GM21447 (cell line): Measurements from ENCODE around the gene TMEM178A.

ENCODE experiments used
- ATAC-seq: cut with Tn5 transposase; IDR thresholded peaks from one replicate; pipeline ENCODE4 v1.9.1; 2021; ENCODE audit not compliant: unreplicated experiment

The TMEM178A gene

DNA sequence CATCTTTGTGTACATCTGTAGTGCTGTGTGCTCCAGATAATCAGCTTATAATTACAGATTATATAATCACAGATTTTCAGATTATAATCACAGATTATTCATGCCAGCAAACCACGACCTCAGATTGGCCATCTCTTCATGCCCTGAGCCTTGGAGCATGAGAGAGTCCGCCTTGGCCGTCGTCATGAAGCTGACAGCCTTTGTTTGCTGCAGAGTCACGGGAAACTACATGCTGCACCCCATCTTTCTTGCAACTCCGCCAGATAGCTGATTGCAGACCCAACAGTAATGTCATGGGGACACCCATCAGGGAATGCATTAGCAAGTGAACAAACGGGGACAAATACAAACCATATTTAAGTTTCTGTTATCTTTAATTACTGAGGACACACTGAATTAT, 7.3 kb downstream of the TMEM178A start:
- no peak for ATAC-seq

DNA sequence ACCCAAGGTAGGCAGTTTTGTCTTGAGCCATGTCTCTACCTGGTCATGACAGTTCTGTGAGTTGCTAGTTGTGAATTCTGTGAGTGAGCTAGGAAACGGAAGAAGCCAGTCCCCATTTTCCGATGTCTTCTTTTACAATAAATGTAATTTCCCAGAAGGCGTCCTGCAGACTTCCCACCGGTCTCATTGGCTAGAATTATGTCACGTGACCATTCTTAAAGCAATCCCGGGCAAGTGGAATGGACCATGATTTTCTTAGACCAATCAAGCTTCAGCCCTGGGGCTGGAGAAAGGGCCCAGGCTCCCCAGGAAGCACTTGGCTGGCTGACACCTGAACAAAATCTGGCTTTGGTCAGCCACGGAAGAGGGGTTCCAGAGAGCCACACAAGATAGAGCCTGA, 10.6 kb downstream of the TMEM178A start:
- ATAC-seq = no peak

DNA sequence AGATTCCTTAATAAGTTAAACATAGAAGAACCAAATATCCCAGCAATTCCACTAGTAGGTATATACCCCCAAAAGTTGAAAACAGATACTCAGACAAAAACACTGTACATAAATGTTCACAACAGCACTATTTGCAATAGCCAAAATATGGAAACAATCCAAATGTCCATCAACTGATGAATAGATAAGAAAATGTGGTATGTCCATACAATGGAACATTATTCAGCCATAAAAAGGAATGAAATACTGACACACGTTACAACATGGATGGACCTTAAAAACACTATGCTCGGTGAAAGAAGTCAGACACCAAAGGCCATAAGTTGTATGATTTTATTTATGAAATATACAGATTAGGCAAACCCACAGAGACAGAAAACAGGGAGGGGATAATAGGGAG, 12.5 kb downstream of the TMEM178A start:
- no peak for ATAC-seq

DNA sequence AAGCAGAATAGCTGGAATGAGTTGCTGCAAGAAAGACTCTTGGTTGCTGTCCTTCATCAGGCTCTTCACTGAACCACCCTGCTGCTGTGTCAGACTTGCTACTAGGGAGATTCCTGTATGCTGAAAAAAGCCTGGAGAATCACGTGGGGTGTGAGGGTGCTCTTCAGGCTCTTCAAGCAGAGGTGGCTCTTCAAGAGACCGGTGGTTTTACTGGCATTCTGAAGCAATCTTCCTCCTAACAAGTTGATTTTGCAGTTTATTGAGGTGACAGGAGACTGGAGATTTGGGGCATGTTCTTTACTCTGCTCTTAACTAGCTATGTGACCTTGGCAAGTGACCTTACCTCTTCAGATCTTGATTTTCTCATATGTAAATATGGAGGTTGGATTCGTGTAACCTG, 14.1 kb downstream of the TMEM178A start:
- ATAC-seq = no peak

DNA sequence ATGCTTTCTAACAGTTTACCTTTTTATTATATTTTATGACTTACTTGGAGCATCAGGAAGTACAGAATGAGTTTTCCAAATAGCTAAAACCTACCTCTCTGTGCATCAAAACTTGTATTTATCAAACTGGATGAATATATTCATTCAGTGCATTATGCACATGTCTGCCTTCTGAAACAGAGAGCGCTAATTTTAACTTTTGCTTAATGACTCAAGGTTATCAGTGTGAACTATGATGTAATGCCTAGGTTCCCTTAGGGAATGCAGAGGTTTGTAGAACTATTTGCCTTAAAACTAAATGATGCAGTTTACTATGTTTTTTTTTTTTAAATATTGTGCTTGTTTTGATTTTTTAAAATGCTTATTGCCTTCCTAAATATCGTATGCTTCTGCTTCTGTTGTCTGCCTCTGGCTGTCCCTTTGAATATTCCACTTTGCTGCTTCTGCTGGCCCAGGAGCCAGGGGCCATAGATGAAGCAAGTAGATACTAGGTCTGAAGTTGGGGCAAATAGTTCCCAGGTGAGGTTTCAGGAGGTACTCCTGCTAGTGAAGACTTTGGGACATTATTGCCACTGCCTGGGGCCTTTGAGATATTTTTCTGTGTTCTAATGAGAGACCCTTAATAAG, 16.5 kb downstream of the TMEM178A start:
- ATAC-seq = no peak

DNA sequence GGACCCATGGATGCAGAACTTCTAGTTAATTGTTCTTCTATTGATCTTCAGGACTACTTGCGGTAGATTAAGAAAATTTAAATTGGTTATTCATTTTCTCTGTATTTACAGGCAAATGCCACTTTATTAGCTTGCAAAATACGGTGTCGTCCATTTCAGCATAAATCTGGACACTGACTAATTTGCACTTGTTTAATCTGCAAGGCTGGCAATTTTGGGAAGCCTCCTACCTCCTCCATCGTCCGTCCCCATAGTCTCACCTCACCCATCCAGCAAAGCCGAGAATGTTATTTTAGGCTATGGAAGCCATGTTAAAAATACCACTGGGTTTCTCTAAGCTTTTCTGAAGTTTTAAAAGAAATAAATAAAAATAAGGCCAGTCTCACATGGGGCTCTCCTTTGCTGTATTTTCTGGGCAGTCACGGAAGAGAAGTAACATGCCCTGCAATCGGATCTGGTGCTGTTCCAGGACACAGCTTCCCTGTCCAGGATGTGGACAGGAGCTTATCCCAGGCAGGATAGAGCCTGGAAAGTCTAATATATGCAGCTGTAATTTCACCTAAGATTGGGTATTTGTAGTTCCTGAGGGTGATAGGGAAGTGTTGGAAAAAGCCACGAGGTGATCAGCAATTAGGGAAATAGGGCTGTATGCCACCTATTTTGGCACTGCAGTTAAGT, 17.4 kb downstream of the TMEM178A start:
- no peak for ATAC-seq

DNA sequence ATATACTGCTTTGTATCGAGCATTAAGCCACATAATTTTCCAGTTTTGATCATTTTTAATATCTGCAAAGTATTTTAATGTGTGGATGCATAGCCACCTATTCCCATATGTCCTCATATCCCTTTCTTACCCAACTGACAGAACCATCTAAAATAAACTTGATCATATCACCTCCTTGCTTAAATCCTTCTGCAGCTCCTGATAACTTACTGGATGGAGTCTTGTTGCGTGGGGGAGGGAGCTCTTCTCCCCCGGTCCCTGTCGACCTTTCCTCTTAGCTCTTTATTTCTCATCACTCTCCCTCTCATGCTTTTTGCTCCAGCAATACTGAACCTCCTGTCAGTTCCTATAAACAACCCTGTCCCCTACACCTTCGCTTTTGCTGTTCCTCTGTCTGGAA, 18.7 kb downstream of the TMEM178A start:
- no peak for ATAC-seq

DNA sequence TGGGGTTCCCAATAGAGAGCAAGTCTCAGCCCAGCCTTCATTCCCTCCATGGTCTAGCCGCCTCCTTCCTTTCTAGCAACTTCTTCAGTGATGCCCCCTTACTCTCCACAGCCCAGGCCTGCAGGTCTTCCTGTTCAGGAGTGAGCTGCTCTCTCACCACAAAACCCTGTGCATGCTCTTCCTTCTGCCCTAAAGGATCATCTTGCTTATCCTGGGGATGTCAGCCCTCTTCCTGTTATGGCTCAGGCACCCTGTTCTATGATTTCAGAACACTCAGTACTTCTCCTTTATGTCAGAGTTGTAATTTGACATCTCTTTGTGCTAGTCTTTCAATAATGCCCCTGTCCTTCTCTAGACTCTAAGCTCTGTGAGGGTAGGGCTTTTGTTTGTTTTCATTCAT, 19.4 kb downstream of the TMEM178A start:
- no peak for ATAC-seq

DNA sequence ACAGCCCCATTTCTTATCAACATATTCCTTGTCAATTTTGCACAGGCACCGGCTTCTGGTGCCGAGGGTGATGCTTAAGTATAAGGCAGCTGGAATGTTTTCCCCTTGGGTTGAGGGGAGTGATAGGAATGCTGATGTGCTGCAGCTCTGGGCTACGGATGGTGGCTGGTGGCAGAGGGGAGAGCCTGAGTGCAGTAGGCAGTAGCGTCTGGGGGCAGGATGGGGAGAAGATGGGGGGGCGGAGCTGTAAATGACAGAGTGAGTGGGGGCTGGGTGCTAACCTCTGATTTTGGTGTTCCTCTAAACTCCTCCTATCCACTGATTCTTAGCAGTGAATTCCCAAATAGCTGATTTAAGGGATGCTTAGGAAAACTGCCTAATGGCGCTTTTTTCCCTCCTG, 20.7 kb downstream of the TMEM178A start:
- ATAC-seq = no peak

DNA sequence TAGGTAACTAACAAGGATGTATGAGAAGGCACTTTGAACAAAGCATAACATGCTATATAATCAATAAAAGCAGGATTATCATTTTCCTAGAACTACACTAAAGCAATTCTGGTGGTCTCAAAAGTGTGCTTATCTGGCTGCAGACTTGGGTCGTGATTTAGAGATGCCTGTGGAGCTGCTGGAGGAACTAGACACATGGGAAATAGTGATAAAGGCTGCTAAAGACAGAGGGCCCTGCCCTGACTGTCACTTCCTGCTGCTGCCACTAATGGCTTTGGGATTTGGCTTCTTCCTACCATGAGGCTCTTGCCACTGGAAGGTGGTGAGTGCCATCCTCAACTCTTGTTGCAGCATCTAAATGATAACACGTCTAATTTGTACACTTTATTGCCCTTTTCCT, 22.5 kb downstream of the TMEM178A start:
- no peak for ATAC-seq

DNA sequence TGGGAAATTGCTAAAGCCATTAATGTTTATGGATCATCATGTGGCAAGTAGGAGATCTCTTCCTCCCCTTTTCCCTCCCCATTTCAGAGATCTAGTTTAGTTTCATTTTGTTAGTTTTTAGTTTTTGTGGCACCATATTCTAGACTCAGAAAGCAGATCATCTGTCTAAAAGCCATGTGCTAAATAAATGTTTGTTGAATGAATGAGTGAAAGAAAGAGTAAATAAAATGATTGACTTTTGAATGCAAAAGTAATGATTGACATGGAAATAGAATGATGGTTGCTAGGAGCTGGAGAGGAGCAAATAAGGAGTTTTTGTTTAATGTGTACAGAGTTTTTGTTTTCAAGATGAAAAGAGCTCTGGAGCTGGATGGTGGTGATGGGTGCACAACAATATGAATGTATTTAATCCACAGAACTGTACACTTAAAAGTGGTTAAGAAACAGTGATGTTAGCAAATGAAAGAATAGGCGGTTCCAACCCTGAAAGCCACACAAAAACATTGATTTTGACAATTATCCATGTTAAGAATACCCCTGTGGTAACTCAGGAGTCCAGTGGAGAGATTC, 23.6 kb downstream of the TMEM178A start:
- no peak for ATAC-seq

DNA sequence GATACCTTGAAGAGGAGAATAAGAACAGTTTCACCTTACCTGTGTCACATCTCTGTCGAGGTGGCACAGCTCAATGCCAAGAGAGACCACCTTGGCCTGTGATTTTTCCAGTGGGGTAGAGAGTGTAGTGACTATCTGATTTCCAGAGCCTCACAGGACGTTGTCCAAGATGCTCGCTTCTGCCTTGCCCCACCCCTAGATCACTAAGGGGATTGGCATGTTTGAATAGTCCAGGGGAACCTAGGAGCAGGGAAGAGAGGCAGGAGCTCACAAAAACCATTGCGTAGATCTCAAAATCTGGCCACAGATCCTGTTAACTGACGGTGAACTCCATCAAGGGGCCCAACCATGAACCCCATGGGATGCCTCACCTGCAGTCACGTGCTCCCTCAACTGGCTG, 24.2 kb downstream of the TMEM178A start:
- no peak for ATAC-seq

DNA sequence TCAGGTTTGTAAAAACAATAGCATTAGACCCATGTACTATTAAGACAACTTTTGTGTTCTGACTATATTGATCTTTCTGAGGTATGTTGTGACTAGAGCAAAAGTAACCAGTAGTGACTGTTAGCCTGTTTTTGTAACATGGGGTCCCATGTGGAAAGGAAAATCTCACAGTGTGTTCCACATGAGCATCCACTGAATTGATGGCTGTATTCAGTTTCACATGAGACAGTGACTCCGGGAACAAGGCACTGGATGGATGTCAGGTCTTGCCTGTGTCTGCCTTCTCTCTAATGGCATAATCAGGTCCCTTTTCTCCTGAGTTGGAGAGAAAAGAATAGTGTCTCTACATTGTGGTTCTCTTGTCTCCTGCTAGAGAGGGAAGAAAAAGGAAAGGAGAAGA, 27.5 kb downstream of the TMEM178A start:
- ATAC-seq = no peak

DNA sequence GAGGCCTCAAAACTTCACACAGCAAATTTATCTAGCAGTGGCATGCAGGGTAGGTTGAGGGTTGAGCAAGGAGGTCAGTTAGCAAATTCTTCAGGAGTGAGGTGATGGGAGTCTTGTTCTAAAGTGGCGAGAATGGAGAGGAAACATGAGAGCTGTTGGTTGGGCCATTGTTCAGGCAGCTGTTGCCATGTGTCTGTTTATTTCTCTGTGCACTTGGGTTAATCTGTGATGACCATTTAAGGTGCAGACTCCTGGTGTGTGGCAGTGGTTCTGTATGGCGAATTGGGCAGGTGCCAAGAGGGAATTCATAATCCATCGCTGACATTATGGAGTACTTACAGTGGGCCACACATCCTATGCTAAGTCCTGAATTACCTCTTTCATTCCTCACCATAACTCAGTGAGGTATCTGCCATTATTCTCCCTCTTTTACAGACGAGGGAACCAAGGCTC, 30.4 kb downstream of the TMEM178A start:
- no peak for ATAC-seq

DNA sequence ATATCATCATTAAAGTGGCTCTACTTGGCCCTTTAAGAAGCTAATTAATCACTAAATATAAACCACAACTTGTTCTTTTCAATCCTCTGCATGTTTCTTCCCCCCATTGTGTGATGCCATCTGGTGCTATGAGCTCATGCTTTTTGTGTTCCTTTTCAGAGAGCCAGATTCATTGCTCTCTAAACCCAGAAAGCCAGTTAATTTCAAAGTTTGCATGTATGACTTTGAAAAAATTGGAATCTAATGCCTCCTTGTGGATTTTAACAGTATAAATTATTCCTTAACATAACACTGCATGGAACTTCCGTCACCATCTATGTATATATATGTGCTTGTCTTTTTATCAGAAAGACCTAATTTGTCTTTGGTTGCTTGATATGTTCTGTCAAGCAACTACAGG, 31.1 kb downstream of the TMEM178A start:
- no peak for ATAC-seq

DNA sequence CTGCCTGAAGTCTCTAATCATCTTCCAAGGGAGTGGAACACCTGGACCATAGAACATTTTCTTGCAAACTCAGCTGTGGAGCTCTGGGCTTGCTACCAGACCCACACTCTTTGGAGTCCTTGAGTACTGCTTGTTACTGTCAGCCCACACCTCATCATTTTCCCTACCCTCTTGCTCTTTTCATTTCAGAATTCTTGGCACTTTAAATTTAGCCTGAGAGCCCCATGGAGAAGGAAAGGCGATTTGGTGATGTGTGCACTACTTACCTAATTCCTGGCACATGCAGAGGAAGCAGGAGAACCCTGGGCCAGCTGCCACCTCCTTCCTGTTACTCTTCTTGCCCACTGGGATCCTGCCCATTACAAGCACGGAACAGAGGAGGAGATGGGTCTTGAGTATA, 31.7 kb downstream of the TMEM178A start:
- no peak for ATAC-seq

DNA sequence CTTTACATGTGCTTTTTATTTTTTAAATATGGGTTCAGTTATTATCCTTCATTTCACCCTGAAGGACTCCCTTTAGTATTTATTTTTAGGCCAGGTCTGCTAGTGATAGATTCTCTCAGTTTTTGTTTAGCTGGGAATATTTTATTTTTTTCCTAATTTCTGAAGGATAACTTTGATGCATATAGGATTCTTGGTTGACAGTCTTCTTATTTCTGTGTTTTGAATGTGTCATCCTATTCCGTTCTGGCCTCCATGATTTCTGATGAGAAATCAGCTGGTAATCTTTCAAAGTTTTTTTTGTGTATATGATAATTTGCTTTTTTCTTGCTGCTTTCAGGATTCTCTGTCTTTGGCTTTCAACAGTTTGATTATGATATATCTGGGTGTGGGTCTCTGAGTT, 35.4 kb downstream of the TMEM178A start:
- ATAC-seq = no peak

DNA sequence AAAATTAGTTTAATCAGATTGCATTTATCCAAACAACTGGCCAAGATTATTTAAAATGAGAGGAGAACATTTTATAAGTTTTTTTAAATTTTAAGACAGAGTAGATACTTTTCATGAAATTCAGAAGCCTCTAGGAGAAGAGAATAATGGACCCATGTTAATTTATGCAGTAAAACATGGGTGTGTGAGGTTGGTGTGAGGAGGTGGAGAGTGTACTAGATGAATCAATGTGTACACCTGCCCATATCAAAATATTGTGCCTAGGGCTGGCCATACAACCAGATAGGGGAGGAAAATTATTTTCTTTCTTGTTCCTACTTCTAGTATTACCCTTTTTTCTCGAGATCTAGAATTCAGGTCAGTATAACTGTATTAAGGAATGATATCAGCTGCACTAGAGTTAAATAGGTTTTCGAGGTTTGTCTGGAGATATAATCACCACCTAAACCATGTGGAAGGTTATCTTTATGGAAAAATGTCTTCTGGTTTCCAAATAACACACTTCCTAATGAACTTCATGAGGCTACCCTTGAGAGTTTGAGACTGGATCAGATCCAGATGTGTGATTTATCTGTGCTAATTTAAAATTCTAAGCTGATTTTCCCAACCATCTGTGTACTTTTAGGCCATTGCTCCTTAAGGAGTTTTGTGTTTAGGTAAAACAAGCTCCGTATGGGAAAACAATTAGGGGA, 37.6 kb downstream of the TMEM178A start:
- ATAC-seq = no peak

DNA sequence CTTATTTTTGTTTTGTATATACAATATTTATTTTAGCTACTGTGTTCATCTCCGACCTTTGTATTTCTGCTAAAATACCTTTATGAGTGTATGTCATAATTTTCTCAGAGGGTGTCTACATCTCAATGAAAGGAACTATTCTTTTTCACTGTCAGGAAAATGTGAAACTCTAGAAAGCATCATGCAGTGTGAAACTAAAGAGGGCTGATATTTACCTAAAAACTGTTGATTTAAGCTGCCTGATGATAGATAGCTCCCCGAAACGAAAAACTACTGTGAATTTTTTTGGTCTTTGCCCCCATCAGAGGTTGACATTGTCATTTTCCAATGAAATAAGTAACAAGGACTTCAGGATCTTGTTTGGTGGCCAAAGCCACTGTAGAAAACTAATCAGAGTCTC, 38.8 kb downstream of the TMEM178A start:
- no peak for ATAC-seq

DNA sequence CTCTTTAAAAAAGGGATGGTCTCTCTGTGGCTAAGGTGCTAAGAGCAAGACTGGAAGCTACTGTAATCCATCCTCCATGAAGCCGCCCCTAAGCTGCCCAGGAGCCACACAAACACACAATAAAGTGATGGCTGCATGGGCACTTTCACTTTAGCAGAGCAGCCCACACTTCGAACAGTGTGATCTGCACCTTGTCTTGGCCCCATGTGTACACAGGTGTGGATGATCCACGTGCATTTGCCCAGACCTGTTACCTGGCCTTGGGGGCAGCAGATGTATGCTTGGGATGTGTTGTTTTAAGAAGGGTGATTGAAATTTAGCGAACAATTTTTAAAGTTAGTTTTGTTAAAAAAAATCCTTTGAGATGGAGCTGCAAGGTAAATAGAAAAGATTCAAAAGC, 39.9 kb downstream of the TMEM178A start:
- ATAC-seq = no peak

DNA sequence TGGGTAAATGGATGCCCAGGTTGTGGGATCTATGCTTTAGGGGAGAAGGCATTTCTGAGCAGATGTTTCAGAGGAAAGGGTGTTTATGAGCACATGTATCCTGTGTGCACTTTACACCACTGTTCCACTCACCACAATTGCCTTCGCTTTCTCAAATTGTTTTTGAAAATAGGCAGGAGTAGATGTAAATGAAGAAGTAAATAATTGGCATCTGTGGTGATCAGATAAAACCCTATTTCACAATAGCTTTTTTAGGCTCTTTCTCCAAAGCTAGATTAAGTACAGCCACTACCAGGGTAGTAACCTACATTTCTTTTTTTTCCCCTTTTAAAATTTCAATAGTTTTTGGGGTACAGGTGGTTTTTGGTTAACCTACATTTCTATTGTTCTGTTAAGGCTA, 40.6 kb downstream of the TMEM178A start:
- no peak for ATAC-seq

DNA sequence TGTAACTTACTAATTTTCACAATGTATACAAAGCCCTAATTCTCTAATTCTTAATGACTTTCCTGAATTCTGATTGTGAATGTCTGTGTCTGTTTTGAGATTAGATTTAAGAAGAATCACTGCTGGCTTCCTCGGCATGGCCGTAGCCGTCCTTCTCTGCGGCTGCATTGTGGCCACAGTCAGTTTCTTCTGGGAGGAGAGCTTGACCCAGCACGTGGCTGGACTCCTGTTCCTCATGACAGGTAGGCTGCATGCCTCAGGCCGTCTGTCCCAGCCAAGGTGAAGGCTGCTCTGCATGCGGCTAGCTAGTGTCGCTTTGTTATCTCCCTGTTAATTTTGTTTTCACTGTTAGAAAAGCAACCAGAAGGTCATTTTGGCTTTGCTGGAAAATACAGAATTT, 41.2 kb downstream of the TMEM178A start:
- ATAC-seq = no peak
